ENCODE measurements around the gene S100Z.
"Not testable (repeated sequence)": the region's sequence is repeated elsewhere in the genome, so short reads cannot be mapped to it uniquely, and the experiment has no call there.

The S100Z gene

DNA sequence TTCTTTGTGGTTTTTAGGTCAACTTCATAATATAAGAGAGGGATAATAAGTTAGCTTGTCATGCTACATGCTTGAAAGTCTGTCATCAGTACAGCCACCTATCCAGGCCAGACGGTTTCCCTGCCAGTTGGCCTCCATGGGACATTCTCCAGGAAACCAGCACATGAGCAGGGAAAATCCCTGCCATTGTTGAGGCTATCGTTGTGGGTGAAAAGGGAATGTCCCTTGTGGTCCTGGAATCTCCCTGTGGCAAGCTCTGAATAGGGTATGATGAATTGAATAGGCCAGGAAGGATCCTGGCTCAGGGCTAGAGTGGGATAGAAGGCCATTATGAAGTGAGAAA lies 18.7 kb upstream of the S100Z start:
- no peak for DNase-seq

DNA sequence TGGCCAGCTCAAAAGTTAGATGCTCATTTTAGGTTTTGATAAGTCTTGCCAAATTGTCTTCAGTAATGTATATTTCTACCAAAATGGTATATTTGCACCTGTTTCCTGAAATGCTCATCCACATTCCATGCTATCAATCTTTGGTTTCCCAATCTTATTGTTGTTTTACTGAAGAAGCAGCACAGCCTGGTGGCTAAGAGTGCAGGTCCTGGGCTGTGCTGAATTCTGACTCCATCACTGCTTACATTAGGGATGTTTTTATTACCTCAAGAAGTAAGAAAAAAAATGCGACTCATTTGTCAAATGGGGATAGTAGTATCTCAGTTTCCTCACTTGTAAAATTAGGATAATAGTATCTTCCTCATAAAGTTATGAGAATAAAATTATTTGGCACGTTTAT lies 13.6 kb upstream of the S100Z start:
- no peak for DNase-seq

DNA sequence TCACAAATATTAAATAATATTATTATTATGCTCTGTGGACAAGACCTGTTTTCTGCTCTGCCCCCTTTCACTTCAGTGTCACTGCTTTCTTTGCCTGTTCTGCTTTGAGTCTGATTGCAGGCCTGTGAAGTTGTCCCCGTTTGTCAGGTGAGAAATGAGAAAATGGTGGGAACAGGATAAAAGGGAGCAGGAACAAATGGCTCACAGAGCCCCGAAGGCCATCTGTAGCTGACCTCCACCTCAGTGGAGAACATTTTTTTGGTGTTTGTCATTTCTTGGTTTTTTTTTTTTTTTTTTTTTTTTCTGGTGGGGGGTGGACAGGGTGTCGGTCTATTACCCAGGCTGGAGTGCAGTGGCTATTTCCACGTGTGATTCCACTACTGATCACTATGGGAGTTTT lies 13.2 kb upstream of the S100Z start:
- DNase-seq, result no peak

DNA sequence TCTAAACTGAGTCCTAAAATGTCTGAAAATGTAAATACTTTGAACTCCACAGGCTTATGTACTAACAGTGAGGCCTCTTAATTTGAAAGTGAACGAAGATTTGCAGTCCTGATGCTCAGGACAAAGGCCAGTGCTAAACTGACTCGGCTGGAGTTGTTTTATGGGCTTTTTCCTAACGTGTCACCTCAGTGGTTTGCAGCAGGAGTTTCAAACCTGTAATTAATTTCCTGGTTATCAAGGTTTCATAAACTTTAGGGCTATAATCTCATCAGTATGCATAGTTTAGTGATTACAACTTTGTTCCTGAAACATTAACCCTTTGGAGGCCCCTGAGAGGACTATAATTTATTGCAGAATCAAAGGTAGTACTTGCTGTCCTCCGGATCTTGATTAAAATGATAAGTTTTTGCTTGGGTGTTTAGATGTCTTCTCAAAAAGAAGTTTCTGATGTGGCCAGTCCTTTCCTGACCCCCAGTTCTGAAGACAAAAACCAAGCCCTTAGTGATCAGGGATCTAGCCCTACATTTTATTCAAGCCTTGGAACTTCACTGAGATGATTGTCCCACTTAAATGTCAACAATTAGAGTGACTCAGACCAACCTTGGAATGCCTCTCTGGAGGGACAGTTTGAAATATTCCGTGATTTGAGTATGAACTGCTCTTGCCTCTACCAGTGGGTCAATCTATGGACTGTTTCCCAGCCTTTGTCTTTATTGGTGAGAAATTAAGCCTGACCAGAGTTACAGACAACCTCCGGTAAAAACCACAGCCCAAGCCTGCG lies 11.1 kb upstream of the S100Z start:
- DNase-seq, result no peak

DNA sequence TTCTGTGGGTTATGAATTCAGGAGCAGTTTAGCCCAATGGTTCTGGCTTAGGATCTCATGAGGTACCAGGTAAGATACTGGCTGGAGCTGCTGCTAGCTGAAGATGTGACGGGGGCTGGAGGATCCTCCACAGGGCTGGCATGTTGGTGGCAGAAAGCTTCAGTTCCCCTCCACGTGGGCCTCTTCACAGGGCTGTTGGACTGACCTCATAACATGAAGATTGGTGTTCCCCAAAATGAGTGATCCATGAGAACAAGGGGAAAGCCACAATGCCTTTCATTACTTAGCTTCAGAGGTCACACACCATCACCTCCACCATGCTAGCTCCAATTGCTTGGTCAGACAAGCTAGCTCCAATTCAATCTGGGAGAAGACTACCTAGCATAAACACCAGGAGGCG lies 8.5 kb upstream of the S100Z start:
- DNase-seq, result no peak

DNA sequence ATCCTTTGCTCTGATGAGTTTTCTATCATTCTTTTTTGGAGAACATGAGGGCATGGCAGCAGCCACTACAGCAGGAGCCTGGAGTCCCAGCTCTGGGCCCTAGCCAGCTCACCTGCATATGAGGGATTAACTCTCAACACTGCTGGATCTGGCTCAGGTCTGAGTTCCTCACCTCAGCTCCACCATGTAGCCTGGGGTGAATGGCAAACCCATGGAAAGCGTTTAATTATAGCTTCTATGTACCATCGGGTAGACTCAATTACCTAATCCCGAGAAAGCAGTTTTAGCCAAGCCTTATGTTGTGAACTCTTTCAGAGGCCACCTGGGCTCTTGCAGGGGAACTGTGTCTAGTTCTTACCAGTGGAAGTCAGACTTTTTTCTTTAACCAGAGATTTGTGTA lies 3.9 kb upstream of the S100Z start:
- no peak for DNase-seq

DNA sequence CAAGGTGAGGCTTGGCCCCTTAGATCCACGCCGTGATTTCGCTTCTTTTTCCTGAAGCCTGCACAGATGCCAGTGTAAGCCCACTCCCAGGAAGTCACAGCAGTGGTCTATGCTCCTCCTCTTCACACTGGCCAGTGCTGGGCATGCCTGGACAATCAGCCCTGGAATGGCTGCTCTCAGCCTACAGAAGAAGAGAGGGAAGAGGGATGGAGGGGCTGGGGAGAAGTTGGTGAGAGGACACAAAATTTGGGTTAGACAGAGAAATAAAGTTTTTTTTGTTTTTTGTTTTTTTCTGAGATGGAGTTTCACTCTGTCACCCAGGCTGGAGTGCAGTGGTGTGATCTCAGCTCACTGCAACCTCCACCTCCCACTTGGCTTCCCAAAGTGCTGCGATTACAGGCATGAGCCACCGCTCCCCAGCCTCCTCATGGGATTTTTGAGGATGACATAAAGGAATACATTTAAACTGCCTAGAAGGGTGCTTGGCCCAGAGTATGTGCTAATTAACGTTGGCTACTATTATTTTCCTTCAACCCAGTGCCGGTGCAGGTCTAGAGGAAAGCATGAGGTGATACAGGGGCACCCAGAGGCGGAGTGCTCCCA lies 830 bp downstream of the S100Z start:
- no peak for DNase-seq

DNA sequence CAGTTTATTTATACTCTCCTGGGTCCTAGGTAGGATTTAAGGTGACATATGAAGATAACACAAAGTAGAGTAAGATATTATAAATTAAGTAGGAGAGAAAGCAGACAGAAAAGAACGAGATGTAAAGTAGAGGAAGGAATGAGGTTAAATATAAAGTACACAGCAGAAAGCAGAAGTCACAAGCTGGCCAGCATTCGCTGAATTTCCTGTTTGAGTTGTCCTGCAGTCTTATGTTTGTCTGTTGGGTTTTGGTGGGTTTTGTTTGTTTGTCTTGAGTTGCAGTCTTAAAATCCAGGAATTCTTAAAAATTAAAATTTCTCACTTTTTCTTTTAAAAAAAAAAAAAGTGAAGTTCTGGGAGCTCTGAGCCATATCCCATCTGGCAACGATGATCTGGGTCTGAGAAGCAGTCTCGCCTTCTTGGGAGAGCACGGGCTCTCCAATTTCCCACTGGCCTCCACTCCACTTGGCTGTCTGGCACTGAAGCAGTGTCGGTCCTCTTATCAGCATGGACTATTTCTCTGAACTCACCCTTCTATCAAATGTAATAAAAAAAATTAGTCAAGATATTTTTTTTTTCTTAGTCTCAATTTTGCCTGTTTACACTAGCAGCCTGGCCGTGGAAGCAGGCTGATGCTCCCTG lies 2.0 kb downstream of the S100Z start:
- DNase-seq, result no peak

DNA sequence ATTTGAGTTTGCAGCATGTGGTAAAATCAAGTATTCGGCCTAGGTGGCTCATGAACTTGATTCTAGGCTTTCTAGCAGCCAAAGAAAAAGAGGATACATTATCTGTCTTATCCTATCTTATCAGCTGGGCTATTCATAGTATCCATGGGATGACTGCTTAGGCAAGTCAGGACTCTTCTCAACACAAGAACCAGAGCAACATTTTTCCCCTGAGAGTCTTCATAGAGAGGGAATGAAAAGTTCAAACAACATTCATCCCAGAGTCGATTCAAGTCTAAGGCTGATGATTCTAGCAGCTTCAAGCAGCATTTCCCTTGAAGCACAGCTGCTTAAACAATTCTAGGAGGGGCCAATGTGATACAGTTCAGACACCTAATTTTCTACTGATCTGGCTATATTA lies 3.0 kb downstream of the S100Z start:
- DNase-seq, result no peak

DNA sequence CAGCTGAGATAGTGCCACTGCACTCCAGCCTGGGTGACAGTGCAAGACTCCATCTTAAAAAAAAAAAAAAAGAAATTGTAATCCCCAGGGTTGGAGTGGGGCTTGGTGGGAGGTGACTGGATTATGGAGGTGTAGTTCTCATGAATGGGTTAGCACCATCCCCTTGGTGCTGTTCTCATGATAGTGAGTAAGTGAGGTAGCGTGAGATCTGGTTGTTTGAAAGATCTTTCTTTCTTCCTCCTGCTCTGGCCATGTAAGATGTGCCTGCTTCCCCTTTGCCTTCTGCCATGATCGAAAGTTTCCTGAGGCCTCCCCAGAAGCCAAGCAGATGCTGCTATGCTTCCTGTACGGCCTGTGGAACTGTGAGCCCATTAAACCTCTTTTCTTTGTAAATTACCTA lies 3.9 kb downstream of the S100Z start:
- not testable (repeated sequence) for DNase-seq

DNA sequence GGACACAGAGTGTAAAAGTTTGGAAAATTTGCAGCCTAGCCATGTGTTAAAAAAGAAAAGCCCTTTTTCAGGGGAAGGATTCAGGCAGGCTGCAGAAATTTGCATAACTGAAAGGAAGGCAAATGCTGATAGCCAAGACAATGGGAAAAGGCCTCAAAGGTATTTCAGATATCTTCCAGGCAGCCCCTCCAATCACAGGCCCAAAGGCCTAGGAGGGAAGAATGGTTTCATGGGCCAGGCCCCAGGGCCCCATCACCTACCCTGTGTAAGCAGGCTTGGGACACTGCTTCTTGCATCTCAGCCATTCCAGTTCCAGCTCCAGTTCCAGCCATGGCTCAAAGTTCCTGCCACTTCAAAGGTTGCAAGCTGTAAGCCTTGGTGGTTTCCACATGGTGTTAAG lies 4.8 kb downstream of the S100Z start:
- DNase-seq, result no peak

DNA sequence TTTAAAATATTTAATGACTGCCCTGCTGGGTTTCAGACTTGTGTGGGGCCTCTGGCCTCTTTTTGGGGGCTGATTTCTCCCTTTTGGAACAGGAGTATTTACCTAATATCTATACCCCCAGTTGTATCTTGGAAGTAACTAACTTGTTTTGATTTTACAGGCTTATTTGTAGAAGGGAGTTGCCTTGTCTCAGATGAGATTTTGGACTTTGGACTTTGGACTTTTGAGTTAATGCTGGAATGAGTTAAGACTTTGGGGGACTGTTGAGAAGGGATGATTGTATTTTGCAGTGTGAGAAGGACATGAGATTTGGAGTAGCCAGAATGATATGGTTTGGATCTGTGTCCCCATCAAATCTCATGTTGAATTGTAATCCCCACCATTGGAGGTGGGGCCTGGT lies 5.7 kb downstream of the S100Z start:
- not testable (repeated sequence) for DNase-seq

DNA sequence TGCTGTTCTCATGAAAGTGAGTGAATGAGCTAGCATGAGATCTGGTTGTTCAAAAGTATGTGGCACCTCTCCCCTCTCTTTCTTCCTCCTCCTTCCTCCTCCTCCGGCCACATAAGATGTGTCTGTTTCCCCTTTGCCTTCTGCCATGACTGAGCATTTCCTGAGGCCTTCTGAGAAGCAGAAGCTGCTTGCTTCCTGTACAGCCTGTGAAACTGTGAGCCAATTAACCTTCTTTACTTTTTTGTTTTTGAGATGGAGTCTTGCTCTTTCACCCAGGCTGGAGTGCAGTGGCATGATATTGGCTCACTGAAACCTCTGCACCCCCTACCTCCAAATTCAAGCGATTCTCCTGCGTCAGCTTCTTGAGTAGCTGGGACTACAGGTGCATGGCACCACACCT lies 6.1 kb downstream of the S100Z start:
- peak; percentile 33 for DNase-seq

DNA sequence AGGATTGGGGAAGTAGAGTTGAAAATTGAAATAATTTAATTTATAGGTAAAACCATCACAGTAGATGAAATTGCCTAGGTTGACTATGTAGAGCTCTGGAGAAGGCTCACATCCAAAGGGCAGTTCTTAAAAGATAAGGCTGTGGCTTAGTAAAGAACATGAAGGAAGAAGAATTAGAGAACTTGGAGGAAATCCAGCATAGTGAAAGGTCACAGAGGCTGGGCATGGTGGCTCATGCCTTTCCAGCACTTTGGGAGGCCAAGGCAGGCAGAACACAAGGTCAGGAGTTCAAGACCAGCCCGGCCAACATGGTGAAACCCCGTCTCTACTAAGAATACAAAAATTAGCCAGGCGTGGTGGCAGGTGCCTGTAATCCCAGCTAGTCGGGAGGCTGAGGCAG lies 7.0 kb downstream of the S100Z start:
- DNase-seq, result not testable (repeated sequence)

DNA sequence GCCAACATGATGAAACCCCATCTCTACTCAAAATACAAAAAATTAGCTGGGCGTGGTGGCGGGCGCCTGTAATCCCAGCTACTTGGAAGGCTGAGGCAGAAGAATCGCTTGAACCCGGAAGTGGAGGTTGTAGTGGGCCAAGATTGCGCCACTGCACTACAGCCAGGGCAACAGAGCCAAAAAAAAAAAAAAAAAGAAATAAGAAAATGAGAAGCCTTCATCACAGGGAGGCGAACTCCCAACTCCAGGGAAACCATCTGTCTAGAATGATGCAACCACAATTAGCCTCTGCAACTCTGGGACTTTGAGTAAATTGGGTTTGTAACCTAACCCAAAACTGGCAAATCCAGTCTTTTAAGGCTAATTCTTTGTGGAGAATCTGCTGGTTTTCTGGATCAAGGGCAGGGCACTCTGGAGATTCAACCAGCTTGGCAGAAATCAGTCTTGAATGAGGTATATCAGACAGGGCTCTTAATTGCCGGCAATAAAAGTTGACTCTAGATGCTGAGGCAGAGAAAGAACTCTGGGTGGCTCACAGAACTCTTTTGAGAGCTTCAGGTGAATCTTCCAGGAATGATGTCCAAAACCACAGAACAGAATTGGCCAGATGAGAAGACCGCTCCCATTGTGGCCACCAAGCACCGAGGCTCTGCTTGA lies 9.9 kb downstream of the S100Z start:
- no peak for DNase-seq

DNA sequence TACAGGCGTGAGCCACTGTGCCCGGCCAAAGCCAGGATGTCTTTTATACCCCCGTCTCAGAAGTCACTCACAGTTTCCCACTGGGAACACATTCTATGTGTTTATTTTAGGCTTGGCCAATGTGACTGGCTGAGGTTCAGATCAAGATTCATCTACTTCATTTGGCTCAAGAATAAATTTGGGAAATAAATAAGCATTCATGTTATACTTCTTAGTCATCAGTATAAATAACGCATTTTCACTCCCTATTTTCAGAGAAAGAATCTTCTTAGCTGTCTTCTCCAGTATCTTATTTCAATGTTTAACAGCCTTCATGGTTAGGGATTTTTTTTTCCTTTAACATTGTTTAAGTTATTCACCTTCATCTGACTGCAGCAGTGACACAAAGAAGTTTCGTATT lies 11.8 kb downstream of the S100Z start:
- no peak for DNase-seq

DNA sequence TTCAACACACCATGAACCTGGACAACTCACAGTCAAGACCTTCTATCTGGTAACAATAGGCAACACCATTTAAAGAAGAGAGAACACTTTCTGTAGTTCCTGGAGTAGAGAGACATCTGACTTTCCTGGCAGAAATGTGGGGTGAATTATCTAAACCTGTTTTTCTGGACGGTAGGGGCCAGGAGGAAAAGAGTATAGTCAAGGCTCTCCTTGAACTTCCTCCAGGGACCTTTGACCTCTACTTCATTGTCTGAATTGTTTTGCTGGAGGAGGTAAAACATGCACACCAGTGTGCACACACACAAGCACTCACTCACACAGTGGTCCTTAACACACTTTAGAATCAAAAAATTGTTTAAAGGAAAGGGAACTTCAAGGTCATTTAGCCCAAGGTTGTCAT lies 13.2 kb downstream of the S100Z start:
- DNase-seq, result no peak

DNA sequence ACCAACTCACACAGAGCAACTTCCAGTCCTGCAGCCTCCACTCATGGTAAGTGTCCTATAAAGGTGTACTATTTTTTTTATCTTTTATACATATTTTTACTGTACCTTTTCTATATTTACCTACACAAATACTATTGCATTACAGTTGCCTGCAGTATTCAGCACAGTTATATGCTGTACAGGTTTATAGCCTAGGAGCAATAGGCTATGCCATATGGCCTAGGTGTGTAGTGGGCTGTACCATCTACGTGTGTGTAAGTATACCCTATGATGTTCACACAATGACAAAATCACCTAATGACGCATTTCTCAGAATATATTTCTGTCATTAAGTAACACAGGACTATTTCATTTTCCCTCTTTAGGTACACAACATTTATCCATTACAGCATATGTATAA lies 16.7 kb downstream of the S100Z start:
- no peak for DNase-seq

DNA sequence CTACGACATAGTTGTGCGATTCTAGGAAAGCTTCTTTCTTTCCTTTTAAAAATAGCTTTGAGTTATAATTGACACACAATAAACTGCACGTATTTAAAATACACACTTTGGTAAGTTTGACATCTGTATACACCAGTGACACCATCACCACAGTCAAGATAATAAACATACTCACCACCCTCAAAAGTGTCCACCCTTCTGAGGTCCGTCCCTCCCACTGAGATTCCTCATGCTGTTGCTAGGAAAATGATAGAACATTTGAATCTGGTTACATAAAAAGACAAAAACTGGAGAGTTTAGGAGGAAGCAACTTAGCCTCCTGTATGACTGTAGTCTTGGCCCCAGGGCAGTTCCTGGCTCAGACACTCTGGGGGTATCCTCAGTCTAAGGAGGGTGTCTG lies 17.2 kb downstream of the S100Z start:
- no peak for DNase-seq

DNA sequence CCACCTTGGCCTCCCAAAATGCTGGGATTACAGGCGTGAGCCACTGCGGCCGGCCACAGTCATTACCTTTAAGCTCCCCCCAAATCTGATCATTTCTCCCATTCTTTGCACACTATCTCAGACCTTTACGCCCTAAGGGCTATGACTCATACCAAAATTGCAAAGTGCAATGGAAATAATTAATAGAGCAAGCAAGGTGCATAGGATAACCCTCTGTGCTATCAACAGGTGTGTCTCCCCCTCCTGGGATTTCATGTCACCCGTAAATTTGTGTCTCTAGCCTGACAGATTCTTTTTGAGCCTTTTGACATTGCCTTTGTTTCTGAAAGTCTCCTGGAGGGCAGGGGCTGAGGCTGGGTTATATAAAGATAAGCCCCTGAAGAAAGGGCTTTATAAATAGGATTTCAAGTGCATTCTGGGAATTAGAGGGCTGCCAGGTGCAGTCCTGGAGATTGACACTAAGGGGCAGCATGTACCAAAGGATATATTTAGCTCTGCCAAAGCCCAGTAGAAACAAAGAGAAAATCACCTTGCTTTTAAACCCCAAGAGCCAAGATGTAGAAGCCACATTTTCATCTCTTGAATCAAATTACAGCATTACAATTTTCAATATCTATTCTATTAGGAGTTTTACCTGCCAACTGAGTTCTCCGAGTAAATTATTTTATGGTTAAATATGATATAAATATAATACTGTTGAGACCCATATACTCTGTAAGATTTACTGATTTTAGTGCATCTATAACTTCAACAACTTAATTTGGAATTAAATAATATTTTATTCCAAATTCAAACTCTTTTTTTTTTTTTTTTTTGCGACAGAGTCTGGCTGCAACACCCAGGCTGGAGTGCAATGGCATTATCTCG lies 18.2 kb downstream of the S100Z start:
- DNase-seq, result peak; percentile 50

DNA sequence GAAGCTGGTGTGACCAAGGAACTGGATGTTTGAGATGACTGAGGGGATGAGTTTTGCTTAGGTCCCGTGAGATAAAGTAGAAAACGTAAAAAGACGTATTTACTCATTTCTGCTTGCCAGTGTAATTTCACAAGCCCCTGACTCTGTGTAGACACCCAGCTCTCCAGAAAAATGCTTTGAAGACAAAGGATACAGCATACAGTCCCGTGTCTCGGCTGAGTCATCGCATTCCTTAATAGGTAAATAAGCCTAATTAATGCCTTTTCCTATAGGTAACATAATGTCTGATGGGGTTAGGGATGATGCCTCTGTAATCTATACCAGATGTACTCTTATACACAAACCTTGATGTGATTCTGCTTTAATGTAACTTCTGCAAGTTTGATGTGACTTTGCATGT lies 20.2 kb downstream of the S100Z start:
- DNase-seq, result no peak

DNA sequence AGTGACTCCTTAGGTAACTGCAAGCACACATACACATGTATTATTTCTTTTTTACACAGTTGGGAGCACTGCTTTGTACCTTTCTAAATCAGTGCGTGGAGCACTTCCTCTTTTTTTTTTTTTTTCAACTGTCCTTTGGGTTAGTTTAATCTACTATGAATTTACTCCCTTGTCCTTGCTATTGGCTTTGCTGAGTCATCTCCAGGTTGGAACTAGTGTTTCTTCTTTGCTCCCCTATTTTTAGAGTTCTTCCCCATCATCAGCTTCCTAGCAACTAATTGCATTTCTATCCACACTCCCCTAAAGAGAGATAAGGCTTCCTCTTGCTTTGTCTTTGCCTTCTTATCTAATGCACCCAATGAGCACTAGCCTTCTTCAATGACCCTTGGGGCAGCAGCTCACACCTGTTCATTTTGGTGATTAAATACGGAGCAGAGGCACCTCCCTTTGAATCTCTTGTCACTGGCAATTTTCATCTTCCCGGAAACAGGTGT lies 24.3 kb downstream of the S100Z start:
- no peak for DNase-seq

DNA sequence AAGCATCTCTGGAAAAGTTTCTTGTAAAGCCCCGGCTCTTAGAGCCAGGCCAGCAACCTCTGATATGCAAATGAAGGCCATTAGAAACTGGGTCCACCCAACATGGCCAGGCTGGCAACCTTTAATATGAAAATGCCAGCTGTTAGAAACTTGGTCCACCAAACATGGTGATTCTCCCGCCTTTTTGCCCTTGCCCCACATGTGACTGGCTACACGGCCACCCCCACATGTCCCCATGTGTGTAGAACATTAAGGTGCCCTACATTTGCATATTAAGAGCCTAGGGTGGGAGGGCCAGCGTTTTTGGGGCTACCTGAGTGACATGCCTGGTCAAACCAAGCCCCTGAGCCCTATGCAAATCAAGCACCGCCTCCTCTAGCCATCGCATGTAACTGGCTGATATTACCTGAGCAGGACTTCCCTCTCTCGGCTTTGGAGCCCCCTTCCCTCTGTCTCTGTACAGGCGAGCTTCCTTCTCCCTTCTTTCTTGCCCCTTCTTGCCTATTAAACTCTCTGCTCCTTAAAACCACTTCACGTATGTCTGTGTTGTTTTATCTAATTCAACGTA lies 39.0 kb downstream of the S100Z start:
- no peak for DNase-seq

Data from activated CD4-positive, CD25-positive, alpha-beta regulatory T cell treated with anti-CD3 and anti-CD28 coated beads, Interleukin-2, amount 50 U/mL, for 72 hours (primary cell).